NCI-H1436 (cell line): ENCODE results near the gene DCC.

Source experiments
- DNase-seq: peaks from one replicate; lab custom pipeline; 2025; lab: John Stamatoyannopoulos, UW

The DCC gene

DNA sequence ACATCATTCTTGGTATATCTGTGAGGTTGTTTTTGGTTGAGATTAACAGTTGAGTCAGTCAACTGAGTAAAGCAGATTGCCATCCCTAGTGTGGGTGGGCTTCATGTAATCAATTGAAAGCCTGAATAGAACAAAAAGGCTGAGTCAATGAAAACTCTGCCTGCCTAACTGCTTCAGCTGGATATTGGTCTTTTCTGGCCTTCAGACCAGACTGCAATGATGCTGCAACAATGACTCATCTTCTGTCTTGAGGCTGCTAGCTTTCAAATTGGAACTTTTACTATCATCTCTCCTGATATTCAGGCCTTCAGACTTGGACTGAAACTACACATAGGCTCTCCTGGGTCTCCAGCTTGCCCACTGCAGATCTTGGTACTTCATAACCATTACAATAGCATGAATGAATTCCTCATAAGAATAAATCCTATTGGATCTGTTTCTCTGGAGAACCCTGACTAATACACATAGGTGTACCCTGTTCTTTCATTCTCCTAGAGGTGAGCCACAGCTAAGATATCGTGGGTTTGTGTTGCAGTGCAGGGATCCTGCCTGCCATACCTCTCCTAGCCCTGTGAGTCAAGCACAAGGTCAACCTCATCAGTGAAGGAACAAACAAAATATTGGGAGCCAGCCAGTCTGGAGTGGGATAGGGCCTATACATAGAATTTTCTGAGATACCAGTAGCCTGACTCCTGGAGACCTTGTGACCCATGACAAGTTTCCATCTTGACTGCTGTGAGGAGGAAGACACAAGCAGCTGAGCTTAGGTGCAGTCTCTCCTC lies 473.8 kb downstream of the DCC start:
- DNase-seq = no peak

DNA sequence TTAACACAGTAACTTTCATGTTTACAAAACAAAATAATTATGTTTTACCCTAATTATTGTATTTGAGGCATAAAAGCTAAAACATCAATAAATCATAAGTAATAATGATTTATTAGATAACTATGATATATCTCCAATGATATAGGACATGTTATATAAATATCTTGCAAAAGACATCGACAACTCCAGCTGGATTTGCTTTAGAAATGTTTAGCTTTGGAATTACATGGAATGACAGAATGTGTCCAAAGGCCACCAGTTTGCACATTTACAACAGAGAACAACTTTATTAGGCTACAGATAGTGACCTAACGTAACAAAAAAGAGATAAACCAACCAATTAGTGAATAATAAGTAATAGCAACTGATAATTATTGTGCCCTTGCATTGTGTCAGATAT lies 475.7 kb downstream of the DCC start:
- DNase-seq = no peak

DNA sequence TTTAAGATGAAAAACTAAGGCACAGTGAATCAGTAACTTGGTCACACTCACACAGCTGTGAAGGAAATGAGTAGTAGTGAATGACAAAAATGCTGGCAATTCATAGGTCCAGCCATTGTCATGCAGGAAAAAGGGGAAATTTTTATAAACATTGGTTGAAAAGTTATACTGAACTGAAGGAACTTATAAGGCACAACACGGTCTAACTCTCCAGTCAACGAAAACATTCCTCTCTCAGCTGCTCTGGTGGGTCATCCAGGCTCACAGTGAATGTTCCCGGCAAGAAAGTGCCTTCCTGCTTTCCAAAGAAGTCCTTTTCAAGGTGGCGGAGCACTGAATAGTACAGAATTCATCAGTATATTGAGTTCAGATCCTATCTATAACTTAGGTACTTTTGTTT lies 476.1 kb downstream of the DCC start:
- no peak for DNase-seq

DNA sequence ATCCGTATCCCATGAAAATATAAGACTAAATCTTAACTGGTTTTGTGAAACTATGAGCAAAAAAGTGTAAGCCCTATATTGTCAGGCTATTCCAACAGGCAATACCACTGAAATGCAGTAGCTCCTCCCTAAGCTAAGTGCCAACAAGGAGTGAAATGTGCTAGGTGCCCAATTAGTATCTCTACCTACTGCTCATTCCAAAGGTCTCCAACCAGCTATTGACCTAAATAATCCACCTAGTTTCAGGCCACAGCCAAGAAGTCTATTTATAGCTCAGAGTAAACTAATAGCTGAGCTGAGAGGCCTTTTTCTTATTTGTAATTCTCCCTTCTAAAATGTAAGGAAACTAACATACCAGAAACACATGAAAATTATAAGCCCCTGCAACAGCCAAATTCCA lies 482.2 kb downstream of the DCC start:
- DNase-seq = no peak

DNA sequence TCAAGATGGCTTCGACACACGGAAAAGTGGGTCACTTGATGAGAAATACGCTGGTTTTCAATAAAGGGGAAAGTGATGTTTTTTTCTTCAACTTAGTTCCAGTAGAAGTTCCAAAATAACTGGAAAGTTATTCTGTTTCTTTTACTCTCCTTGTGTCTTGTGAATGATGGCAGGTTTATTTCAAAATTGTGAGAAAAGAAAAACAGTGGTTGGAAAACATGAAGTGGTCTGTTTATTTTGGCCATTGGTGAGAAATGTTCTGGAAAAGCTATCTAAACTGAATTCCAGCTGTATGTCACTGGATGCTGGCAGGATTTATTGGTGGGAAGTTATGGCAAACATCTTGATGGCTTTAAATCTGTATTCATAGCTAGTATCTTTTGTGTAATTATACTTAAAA lies 484.1 kb downstream of the DCC start:
- no peak for DNase-seq

DNA sequence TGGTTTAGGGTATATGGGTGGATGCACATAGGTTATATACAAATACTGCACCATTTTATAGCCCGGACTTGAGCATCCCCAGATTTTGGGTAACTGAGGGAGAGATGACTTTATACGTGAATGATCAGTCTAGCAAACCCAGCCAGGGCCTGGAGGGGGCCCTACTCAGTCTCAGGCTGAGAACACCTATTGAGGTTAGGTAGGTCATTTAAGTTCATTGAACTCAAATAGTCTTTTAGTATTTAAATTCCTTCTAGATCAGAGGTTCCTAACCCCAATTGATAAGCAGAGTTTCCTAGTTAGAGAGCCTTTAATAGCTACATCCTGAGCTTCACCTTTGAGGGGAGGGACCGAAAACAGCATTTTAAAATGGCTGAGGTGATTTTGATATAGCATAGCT lies 487.0 kb downstream of the DCC start:
- DNase-seq = no peak

DNA sequence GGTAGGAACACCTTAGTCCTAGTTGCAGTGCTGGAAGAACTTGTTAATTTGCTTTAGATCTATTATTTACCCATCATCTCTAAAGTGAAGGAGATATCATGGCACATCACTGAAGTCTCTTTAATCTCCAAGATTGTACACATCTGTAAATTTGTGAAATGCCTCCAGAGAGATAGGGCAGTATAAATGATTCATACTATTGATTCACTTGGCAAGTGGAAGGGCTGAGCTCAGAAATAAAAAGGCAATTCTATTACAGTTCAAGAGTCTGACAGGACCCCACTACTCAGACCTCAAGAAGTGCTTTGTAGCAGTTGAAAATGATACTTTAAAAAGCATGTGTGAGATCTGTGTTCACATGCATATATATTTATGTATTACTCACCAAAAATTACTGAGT lies 489.3 kb downstream of the DCC start:
- DNase-seq = no peak

DNA sequence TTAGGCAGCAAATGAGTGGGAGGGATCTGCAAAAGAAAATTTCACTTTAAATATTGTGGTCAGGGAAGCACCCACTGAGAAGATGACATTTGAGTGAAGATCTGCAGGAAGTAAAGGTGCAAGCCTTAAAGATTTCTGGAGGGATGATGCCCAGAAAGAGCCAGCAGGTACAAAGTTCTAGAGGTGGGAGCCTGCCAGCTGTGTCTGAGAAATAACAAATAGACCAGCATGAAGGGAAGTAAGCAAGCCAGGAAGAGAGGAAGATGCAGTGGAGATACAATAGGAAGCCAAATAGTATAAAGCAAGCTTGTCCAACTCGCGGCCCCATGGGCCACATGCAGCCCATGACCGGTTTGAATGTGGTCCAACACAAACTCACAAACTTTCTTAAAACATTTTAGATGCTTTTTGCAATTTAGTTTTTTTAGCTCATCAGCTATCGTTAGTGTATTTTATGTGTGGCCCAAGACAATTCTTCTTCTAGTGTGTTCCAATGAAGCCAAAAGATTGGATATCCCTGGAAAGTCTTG lies 489.9 kb downstream of the DCC start:
- no peak for DNase-seq

DNA sequence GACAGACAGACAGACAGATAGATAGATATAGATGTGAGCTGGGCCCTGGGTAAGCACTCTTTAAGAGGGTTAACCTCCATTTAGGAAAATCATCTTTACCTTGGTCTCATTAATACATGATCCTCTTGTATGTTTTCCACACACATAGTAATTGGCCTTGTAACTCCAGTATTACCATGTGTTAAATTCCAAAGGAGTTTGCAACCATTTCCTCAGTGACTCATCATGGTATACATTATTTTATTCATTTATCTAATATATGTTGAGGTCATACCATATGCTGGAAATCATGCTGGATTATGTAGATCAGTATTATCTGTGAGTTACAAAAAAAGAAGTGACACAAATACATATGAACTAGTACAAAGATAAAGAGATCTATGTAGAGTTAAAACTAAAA lies 504.3 kb downstream of the DCC start:
- DNase-seq = no peak

DNA sequence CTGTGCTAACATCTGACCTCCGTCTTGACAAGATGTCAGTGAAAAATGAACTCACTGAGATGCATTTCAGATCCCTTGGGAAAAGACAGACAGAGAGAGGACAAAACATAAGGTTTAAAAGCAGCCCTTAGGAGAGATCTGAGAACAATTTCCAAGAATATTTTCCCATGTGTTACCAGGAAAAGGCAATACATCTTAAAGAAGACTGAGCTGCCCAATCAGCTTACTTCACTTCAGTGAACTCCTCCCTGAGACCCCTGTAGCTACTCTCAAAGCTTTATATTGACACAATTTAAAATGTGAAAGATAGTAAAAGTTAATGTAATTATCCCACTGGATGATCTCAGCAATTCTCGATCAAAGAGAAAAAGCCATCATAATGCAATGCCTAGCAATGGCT lies 505.0 kb downstream of the DCC start:
- no peak for DNase-seq

DNA sequence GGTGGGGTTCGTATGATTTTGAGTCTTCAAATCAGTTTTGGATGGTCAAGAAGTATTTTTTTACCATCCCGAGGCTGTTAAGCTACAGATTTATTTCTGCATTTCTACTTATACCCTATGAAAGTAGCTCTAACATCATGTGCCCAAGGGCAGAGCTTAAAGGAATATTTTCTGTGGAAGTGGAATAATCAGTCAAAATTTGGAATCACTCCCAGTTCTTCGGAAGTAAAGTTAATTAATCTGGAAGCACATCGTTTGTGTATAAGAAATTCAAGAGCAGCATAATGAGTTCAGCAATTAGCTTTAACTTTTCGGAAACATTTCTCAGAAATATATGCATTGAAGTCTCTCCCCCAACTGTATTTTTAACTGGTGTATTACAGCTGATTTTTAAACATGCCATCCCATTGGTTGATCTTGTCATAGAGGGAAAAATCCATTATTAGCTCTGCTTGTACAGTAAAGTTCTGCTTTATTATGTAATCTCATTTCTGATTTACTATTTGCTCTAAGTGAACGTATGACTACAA lies 510.1 kb downstream of the DCC start:
- DNase-seq = no peak

DNA sequence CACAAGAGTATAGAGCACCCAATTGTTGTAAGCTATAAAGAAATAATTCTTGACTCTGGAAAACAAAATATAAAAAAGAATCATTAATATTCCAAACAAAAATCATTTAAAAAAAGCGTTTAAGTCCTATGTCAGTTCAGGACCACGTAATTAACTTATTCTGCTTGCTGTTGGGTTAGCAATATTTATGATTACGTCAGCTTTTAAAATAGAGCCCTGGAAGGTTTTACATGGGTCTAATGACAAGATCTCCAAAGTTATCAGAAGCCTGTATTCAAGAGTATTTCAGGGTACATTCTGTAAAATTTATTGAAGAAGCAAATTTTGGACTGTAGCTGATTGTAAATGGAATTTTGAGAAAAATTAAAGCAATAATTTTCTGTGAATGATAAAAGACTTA lies 521.6 kb downstream of the DCC start:
- DNase-seq = no peak

DNA sequence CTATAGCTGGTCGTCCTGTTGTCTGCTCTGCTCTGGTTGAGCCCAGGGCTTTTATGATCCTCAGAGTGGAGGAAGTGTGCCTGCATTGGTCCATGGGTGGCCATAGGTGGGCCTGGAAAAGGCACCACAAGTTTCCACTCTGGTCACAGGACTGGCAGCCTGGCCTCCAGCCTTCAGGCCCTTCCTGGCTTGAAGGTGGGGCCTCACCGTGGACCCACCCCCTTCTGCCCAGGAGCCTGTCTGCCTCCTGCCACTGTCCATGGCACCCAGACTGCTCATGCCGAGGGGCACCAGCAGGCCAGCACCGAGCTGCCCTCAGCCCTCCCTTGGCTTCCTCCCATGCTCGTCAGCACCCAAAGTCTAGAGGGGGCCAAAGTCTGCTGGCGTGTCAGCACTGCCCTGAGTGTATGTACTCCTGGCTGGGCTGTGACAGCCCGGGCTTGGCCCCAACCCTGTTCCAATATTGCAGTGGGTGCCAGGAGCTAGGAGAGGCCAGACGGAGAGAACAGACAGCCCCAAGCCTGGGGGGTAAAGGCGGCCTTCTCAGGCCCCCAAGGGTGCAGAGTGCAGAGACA lies 529.4 kb downstream of the DCC start:
- no peak for DNase-seq

DNA sequence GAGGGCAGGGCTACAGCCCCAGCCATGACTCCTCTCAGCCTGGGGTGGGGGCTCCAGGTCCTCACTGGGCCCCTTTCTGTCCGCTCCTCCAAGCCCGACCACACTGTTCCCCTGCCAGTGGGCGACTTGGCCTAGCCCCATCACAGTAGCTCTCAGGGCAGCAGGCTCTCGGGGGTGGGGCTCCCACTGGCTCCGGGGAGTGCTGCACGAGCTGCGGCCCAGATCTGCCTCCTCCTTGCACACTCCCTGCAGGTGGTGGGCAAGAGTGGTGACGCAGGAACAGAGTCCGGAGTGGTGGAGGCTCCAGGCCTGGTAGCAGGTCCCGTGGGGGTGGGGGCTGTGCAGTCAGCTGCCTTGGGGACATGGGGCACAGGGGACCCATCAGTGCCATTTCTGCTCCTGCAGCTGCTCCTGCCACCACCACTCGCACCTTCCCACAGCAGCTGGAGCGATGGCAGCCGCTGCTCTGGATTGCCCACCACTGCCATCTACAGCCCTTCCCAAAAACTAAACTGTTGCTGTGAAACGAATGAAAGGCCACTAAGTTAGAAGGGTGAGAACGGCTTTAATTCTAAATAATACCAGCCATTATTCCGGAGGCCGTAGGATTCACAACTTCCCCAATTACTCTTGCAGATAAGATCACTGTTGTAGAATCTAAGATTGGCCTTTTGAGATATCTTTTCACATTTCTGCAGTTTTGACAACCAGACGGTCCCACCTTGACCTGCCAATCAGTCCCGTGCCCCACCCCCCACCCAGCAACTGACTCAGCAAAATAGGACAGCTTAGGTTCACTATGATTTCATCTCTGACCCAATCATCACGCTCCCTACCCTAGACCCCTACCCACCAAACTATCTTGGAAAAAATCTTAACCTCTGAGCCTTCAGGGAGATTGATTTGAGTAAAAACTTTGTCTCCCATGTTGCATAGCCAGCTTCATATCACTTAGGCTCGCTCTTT lies 530.2 kb downstream of the DCC start:
- no peak for DNase-seq

DNA sequence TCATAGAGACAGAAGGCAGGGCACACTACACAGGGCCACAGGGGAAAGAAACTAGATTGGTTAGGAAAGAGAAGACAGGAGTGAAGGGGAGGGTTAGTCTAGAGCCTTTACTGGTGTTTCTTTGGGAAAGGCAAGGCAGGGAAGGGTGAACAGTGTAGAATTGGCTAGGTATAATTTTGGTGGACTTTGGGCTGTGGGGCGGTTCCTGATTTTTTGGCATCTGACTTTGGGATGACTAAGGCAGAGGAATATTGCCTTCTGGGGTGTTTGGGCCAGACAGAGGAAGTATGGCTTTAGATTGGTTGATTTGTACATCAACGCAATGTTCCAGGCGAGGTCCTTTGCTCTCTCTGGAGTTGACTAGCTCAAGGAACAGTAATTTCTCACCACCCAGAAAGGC lies 534.8 kb downstream of the DCC start:
- DNase-seq = no peak

DNA sequence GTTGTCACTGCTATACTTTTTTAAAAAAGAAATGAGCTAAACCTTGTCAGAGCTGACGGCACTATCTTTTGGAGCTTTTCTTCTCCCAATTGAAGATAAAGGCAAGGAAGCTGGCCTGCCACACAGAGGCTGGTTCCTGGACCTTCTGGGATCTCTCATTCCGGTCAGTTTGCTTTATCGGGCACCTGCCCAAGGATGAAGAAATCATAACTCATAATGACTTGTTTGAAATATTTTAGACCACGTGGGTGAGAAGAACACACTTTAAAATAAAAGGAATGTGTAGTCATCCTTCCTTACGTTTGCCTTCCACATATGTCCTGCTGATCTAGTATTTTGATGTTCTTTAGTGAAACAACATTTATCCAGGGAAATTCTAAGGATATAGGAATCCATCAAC lies 535.7 kb downstream of the DCC start:
- DNase-seq = no peak

DNA sequence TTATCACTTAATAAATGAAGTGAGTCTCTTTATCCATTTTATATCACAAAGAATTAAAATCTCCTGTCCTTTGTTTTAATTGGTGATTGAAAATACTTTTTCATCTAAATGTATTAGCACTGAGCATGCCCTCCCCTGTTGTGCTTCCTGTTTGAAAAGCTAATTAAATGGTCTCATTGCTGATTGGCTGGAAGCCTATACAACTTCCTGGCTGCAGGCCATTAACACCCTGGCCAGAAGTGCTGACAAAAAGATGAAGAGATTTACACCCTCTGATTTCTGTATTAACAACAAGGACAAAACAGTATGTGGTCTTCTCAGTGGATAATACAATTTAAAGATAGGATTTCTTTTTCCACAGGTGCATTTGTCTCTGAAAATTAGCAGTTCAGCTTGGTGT lies 548.0 kb downstream of the DCC start:
- DNase-seq = no peak

DNA sequence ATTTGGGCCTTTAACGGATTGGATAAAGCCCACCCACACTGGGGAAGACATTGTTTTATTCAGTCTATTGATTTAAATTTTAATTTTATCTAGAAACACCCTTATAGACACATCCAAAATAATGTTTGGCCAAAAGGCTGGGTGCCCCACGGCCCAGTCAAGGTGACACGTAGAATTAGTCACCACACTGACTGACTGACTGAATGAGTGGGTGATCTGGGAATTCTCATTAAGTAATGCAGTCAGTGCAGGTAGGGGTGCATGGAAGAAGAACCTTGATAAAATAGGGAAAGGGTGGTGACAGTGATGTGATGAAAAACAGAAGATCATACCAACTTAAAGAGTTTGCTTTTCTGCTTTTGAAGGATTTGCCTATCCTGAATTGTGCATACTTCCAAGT lies 554.8 kb downstream of the DCC start:
- DNase-seq = no peak

DNA sequence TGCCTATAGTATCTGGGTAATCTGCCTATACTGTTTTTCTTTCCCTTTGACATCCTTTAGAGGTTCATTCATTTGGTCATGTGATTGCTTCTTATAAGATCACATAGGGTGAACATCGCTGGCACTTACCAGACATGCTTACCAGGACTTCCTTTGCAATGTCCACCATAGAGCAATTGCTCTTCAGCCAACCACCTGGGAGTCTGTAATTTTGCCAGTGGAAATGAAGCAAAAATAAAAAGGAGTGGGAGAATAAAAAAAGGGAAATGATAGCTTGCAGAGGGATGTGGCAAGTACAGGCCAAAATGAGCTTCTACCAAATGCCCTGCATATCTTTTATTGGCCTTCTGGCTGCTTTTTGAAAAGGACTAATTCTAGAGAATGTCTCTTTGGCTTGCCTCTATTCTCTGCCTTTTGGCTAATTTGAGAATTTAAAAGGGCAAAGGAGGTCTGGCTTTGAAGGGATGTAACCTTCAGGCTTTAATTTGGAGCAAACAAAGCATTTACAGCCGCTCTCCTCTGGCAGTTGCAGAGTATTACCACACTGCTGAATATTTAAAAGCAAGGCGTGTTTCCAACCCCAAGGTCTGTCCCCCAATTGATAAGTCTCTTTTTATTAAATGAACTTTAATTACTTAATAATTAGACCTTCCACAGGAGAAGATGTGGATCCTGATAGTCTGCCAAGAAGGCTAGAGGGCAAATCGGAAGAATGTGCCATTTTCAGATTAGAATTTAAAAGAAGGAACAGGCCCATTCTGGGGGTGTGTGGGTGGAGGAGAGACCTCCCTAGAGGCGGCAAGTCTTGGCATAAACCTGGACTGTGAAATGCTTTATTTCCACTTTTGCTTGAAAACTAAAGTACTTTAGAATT lies 557.9 kb downstream of the DCC start:
- DNase-seq = no peak

DNA sequence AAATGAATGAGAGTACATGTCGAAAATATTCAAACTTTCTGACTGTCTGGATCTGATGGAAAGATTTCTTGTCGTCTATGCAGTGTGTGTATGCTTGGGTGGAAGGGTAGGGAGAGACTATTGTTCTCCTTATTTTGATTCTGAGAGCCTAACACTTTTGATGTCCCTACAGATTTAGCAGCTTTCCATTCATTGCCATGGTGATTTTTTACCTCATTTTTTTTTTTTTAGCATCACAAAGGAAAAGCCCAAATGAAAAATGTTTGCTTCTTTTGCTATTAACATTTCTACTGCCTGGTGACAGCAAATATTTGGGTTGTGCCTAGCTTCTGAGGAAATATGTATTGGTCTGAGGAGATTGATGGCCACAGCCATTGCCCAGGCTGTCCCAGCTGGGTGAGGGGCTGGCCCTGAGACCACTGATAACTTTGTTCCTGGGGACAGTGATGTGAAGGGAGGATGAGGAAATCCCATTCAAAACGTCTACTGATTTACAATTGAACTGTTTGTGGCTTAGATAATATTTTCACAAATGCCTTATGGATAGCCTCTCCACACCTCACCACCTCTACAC lies 558.6 kb downstream of the DCC start:
- DNase-seq = no peak

DNA sequence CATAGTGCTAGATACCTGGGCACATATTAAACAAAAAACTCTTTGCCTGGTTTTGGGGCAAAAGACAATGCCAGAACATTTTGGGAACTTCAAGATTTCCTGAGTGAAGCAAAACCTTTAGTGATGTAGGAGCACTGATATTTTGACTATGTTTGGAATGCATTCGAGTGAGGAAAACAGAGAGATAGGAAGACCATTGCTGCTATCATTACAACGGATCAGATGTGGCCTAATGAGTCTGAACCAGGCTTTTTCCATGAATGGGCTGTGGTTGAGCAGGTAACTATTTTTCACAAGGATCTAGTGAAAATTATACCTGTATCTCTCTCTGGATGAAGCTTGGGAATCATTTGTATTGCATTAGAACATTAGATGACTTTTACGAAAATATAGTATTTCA lies 562.2 kb downstream of the DCC start:
- no peak for DNase-seq
